Epithelial cell of proximal tubule (primary cell): ENCODE measurements around the gene RBM19. TPM values are rescaled to one million over a fixed set of nuclear protein-coding genes. Genes with fewer than 3 reads are reported as not detected.

ENCODE experiments used
- DNase-seq: peaks from one replicate; pipeline ENCODE4 v3.0.0-alpha.2; 2011; ENCODE audit warnings: low read depth
- H3K4me3 ChIP-seq: 2 replicates; pipeline ENCODE4 v1.5.1; 2011; ENCODE audit warnings: low read depth, mild to moderate bottlenecking, low read length
- CTCF ChIP-seq: conservative IDR thresholded peaks from 2 replicates; pipeline ENCODE4 v1.5.1; 2012; ENCODE audit warnings: low read depth, mild to moderate bottlenecking, low read length
- total RNA-seq: library from RNA; depleted of rRNA; stranded (reverse); fragments of >200 nt; gene quantifications from 2 replicates; pipeline ENCODE4 v1.2.3, GENCODE V29; 2015

RBM19 gene
- total RNA-seq, 1 donor from 2014 or later = 26.5 TPM

- no peak for DNase-seq
- no peak overlapping the region for H3K4me3 ChIP-seq
- TF ChIP-seq CTCF = no peak
Measured at GRCh38 chr12:113911971-113912759, 54.0 kb downstream of the RBM19 start.

- TF ChIP-seq CTCF = no peak
- DNase-seq = no peak
- no peak overlapping the region for H3K4me3 ChIP-seq
Measured at GRCh38 chr12:113910751-113911272, 55.3 kb downstream of the RBM19 start.

- no peak for DNase-seq
- no peak for TF ChIP-seq CTCF
- H3K4me3 ChIP-seq = no peak overlapping the region
Measured at GRCh38 chr12:113909776-113910420, 56.2 kb downstream of the RBM19 start.

- DNase-seq = no peak
- TF ChIP-seq CTCF = no peak
- no peak overlapping the region for H3K4me3 ChIP-seq
Measured at GRCh38 chr12:113908584-113909100, 57.5 kb downstream of the RBM19 start.

- no peak for TF ChIP-seq CTCF
- no peak for DNase-seq
- H3K4me3 ChIP-seq = no peak overlapping the region
Measured at GRCh38 chr12:113907446-113908180, 58.5 kb downstream of the RBM19 start.

- no peak overlapping the region for H3K4me3 ChIP-seq
- DNase-seq = no peak
- no peak for TF ChIP-seq CTCF
Measured at GRCh38 chr12:113906411-113907200, 59.5 kb downstream of the RBM19 start.
